HFFc6 (cell line): Measurements from ENCODE around the gene SEC23A. TPM values are rescaled to one million over a fixed set of nuclear protein-coding genes. Genes with fewer than 3 reads are reported as not detected.

Experiments used
- DNase-seq: peaks from one replicate; pipeline ENCODE4 v3.0.0-alpha.2; 2018
- H3K27ac Mint-ChIP-seq: 2 replicates; pipeline ENCODE4 v1.8.0; 2020; ENCODE audit warnings: mild to moderate bottlenecking, mixed read lengths
- H3K27me3 Mint-ChIP-seq: 2 replicates; pipeline ENCODE4 v1.8.0; 2021; ENCODE audit warnings: mild to moderate bottlenecking, moderate library complexity, mixed read lengths; ENCODE audit not compliant: insufficient read depth
- H3K36me3 Mint-ChIP-seq: 2 replicates; pipeline ENCODE4 v1.8.0; 2021; ENCODE audit warnings: low read depth, mixed read lengths
- H3K4me1 Mint-ChIP-seq: 2 replicates; pipeline ENCODE4 v1.8.0; 2020; ENCODE audit warnings: low read depth, mixed read lengths
- H3K4me3 Mint-ChIP-seq: 2 replicates; pipeline ENCODE4 v1.8.0; 2020; ENCODE audit warnings: mild to moderate bottlenecking, moderate library complexity, mixed read lengths
- H3K9me3 Mint-ChIP-seq: 2 replicates; pipeline ENCODE4 v1.8.0; 2020; ENCODE audit warnings: mild to moderate bottlenecking, mixed read lengths
- CTCF ChIP-seq: fragments of 200-600 bp; sonication (generic); IDR thresholded peaks from 2 replicates; pipeline ENCODE4 v1.5.0; 2021; ENCODE audit warnings: antibody characterized with exemption, mild to moderate bottlenecking
- total RNA-seq, 6 experiments: library from RNA; stranded (reverse); fragmentation: NEBNext Ultra II Directional; extraction: Animal tissue kit (Norgen Biotek cat#: 25700); gene quantifications; 2 replicates in 1 of 6; 3 replicates in 5 of 6; pipeline ENCODE4 v1.2.3, GENCODE V29; 2021

The SEC23A gene
- total RNA-seq, 6 experiments from 2014 or later, result 199 to 255 (median 241) TPM

- no peaks in the 10 kb centered on the region; the same call in 1 of the 2 replicates for H3K27me3 Mint-ChIP-seq
- no peaks in the 10 kb centered on the region for H3K4me1 Mint-ChIP-seq
- TF ChIP-seq CTCF, result no peak
- no peak for DNase-seq
- no peaks in the 10 kb centered on the region for H3K9me3 Mint-ChIP-seq
- peaks cover 24% of the 10 kb centered on the region for H3K36me3 Mint-ChIP-seq
- H3K4me3 Mint-ChIP-seq, result no peak overlapping the region
- H3K27ac Mint-ChIP-seq, result no peak overlapping the region
Observed at GRCh38 chr14:39038542-39038941, 64.5 kb downstream of the SEC23A start.

- Mint-ChIP-seq H3K4me3 (no peak overlapping the region), H3K36me3 (peaks cover 16% of the 10 kb centered on the region), H3K4me1 (no peaks in the 10 kb centered on the region), H3K27ac (no peak overlapping the region), H3K9me3 (no peaks in the 10 kb centered on the region), H3K27me3 (no peaks in the 10 kb centered on the region; the same call in 1 of the 2 replicates)
- TF ChIP-seq CTCF, result no peak
- DNase-seq, result no peak
Observed at GRCh38 chr14:39036760-39037159, 66.3 kb downstream of the SEC23A start.

- no peak for TF ChIP-seq CTCF
- DNase-seq, result no peak
- no peak overlapping the region for H3K27ac Mint-ChIP-seq
- H3K27me3 Mint-ChIP-seq, result no peaks in the 10 kb centered on the region; the same call in 1 of the 2 replicates
- no peak overlapping the region for H3K4me3 Mint-ChIP-seq
- no peaks in the 10 kb centered on the region for H3K9me3 Mint-ChIP-seq
- peaks cover 20% of the 10 kb centered on the region for H3K36me3 Mint-ChIP-seq
- no peaks in the 10 kb centered on the region for H3K4me1 Mint-ChIP-seq
Observed at GRCh38 chr14:39035336-39035735, 67.7 kb downstream of the SEC23A start.

GRCh38 chr14:39034481-39035296, 68.3 kb downstream of the SEC23A start:
- H3K27ac Mint-ChIP-seq, result no peak overlapping the region
- no peaks in the 10 kb centered on the region for H3K4me1 Mint-ChIP-seq
- H3K9me3 Mint-ChIP-seq, result no peaks in the 10 kb centered on the region
- peak; percentile 58; the same call in 1 of the 2 replicates for TF ChIP-seq CTCF
- H3K36me3 Mint-ChIP-seq, result peaks cover 20% of the 10 kb centered on the region
- no peak overlapping the region for H3K4me3 Mint-ChIP-seq
- DNase-seq, result no peak
- H3K27me3 Mint-ChIP-seq, result no peaks in the 10 kb centered on the region; the same call in 1 of the 2 replicates

- peak; percentile 19 for DNase-seq
- H3K4me1 Mint-ChIP-seq, result no peaks in the 10 kb centered on the region
- peaks cover 21% of the 10 kb centered on the region for H3K36me3 Mint-ChIP-seq
- H3K4me3 Mint-ChIP-seq, result no peak overlapping the region
- H3K27ac Mint-ChIP-seq, result no peak overlapping the region
- H3K27me3 Mint-ChIP-seq, result no peaks in the 10 kb centered on the region; the same call in 1 of the 2 replicates
- no peak for TF ChIP-seq CTCF
- H3K9me3 Mint-ChIP-seq, result no peaks in the 10 kb centered on the region
Observed at GRCh38 chr14:39033371-39033770, 69.7 kb downstream of the SEC23A start.
